Kidney (tissue), 14 donors: ENCODE data around the gene KRT38. TPM values are rescaled to one million over a fixed set of nuclear protein-coding genes. Genes with fewer than 3 reads are reported as not detected.

Experiments used
- DNase-seq, 5 donors: peaks; one replicate each; pipeline ENCODE4 v3.0.0-alpha.2; 2013 to 2020
- FAIRE-seq: peaks from 2 replicates; lab custom pipeline; 2012; peaks lifted over from hg19 to GRCh38; lab: Jason Lieb, UNC
- H3K27ac ChIP-seq, 2 donors: one replicate each; pipeline ENCODE4 v1.7.0; 2013; ENCODE audit warnings: low read depth in 2 of 2, low read length in 2 of 2, inconsistent platforms in 1 of 2
- H3K27me3 ChIP-seq: one replicate; pipeline ENCODE4 v1.7.1; 2013; ENCODE audit warnings: low read length, inconsistent platforms; ENCODE audit not compliant: control insufficient read depth, insufficient read depth
- H3K36me3 ChIP-seq, 3 donors: one replicate each; pipeline versions ENCODE4 v1.7.0 to v1.7.1; 2013; ENCODE audit warnings: low read length in 3 of 3, control low read depth in 1 of 3, inconsistent platforms in 1 of 3; ENCODE audit not compliant: insufficient read depth in 3 of 3, control insufficient read depth in 2 of 3
- H3K4me1 ChIP-seq, 3 donors: one replicate each; pipeline versions ENCODE4 v1.7.0 to v1.7.1; 2013; ENCODE audit warnings: low read length in 3 of 3, inconsistent platforms in 1 of 3, low read depth in 1 of 3; ENCODE audit not compliant: control insufficient read depth in 2 of 3, insufficient read depth in 2 of 3
- H3K4me3 ChIP-seq, 3 donors: one replicate each; pipeline versions ENCODE4 v1.7.0 to v1.8.1; 2013; ENCODE audit warnings: low read length in 3 of 3, control low read depth in 1 of 3, inconsistent platforms in 1 of 3
- H3K9ac ChIP-seq, 3 donors: one replicate each; pipeline versions ENCODE4 v1.7.0 to v1.7.1; 2013; ENCODE audit warnings: low read length in 3 of 3, control low read depth in 1 of 3, inconsistent platforms in 1 of 3
- H3K9me3 ChIP-seq, 3 donors: one replicate each; pipeline versions ENCODE4 v1.7.0 to v1.7.1; 2013; ENCODE audit warnings: low read length in 3 of 3, control low read depth in 1 of 3, inconsistent platforms in 1 of 3; ENCODE audit not compliant: control insufficient read depth in 2 of 3, insufficient read depth in 1 of 3
- CTCF ChIP-seq: IDR thresholded peaks from 3 replicates; pipeline ENCODE4 v1.5.1; 2012; ENCODE audit warnings: mild to moderate bottlenecking, moderate library complexity, borderline replicate concordance; ENCODE audit not compliant: insufficient read depth; ENCODE audit errors: extremely low read depth
- intact Hi-C: fragments of 100-400 bp; cut with DNase I; formaldehyde crosslinking; loops from one replicate; pipeline ENCODE4 v1.11.1; 2022
- polyA plus RNA-seq: library from polyadenylated mRNA; stranded (reverse); fragments of 350-450 nt; fragmentation: Illumina TruSeq; extraction: RNeasy Lipid Tissue Mini Kit (QIAGEN cat#74804); gene quantifications from one replicate; pipeline ENCODE4 v1.2.3, GENCODE V29; 2014; ENCODE audit warnings: low read depth, low replicate concordance; ENCODE audit not compliant: insufficient read depth
- total RNA-seq: library from RNA; stranded (reverse); fragmentation: NEBNext Ultra II Directional; extraction: Animal tissue kit (Norgen Biotek cat#: 25700); gene quantifications from one replicate; pipeline ENCODE4 v1.2.1, GENCODE V29; 2021
- donor health status: control.
- donor health status: control.
- donor health status: control.
- donor health status: control.
- donor health status: control.
- donor health status: DM: yes; HTN: yes; CAD: no.
- donor health status: Normal renal cell carcinoma (clear cell type).

The KRT38 gene
- total and polyA plus RNA-seq, 2 donors from 2014 or later = not detected

- no peak for TF ChIP-seq CTCF
- no peak for DNase-seq
- Histone ChIP-seq H3K36me3 (no peaks in the 10 kb centered on the region), H3K4me1 (no peaks in the 10 kb centered on the region), H3K9ac (no peak overlapping the region), H3K4me3 (no peak overlapping the region), H3K9me3 (no peaks in the 10 kb centered on the region), H3K27me3 (no peaks in the 10 kb centered on the region), H3K27ac (no peak overlapping the region)
- FAIRE-seq = no peak
- intact Hi-C loops = no loop called here
Measured at GRCh38 chr17:41486316-41486715, 45.5 kb upstream of the KRT38 start.

GRCh38 chr17:41484920-41485904 lies 44.4 kb upstream of the KRT38 start:
- Histone ChIP-seq H3K4me3 (no peak overlapping the region), H3K9me3 (no peaks in the 10 kb centered on the region), H3K27me3 (no peaks in the 10 kb centered on the region), H3K4me1 (no peaks in the 10 kb centered on the region), H3K36me3 (no peaks in the 10 kb centered on the region), H3K9ac (no peak overlapping the region), H3K27ac (no peak overlapping the region)
- FAIRE-seq (no peak), DNase-seq (no peak)
- TF ChIP-seq CTCF = no peak
- intact Hi-C loops = no loop called here

- Histone ChIP-seq H3K27me3 (no peaks in the 10 kb centered on the region), H3K4me3 (no peak overlapping the region), H3K27ac (no peak overlapping the region), H3K4me1 (no peaks in the 10 kb centered on the region), H3K36me3 (no peaks in the 10 kb centered on the region), H3K9ac (no peak overlapping the region), H3K9me3 (no peaks in the 10 kb centered on the region)
- FAIRE-seq (no peak), DNase-seq (no peak)
- intact Hi-C loops = no loop called here
- TF ChIP-seq CTCF = no peak
Measured at GRCh38 chr17:41483991-41484826, 43.4 kb upstream of the KRT38 start.
